Measurements from ENCODE around the gene BACH2.
"Not testable (repeated sequence)": the region's sequence is repeated elsewhere in the genome, so short reads cannot be mapped to it uniquely, and the experiment has no call there.

Gene BACH2

GRCh38 chr6:90298459-90299053, 1.9 kb upstream of the BACH2 start:
- no peak for DNase-seq

DNA sequence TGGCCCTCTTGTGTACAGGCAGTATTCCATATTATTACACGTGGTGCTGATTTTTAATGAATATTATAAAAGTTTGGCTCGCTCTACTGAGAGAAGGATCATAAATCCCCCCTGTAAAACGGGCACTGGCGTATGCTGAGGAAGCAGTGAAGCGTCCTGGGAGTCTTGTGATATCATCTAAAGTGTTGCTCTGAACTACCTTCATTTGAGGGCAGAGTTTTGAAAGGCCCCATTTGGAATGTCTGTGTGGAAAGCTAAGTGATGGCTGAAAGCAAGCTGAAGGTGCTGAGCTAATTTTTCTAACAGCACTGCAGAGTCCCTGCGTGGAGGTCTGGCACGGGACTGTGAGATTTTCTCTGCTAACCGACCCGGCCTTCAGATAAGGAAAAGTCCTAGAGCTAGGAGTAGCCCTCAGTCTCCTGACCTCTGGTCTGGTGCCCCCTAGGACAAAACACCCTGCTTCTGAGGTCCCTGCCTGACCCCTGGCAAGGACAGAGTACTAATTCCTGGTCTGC, 1.3 kb upstream of the BACH2 start:
- no peak for DNase-seq

- no peak for DNase-seq
These were observed 648 bp upstream of the BACH2 start for GRCh38 chr6:90297115-90297866.

- DNase-seq, result peak; percentile 18 to 24
These were observed 746 bp downstream of the BACH2 start for GRCh38 chr6:90295854-90296340.

GRCh38 chr6:90294989-90295853, 1.4 kb downstream of the BACH2 start:
- DNase-seq, result peak; percentile 81 to 83

DNA sequence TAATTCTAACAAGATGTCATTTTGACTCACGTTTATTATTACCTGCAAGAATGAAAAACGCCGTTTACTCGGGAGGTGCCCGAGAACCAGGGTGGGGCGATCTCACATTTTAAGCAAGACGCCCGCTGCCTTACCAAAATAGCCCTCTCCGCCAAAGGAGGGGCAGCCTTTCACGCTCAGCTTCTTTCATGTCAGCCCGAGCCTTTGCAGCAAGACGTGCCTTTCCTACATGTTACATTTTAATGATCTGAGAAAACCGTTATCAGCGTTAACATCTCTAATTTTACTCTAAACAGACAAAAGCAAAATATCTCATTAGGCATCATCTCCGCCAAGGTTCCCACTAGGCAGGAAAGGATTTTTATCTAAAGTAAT, 2.0 kb downstream of the BACH2 start:
- no peak for DNase-seq

DNA sequence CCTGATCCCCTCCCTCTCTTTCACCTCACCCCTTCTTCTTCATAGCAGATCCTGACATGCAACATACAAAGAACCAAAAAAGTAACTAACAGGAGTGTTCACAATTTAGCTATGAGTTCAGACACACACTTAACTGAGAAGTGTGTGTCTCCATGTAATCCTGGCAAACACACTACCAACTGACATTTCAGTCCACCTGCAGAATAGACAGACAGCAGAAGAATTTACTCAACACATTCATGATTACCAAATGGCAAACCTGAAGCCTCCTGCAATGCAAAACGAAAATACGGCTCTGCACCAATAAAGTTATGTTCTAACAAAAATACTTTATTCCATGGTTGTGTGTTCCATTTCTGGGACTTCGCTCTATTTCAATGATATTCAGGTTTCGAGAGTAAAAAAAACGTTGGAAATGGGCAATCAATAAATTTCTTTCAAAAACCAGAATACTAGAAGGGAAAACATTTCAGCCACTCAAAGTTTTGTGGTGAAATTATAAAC, 2.6 kb downstream of the BACH2 start:
- no peak for DNase-seq

DNA sequence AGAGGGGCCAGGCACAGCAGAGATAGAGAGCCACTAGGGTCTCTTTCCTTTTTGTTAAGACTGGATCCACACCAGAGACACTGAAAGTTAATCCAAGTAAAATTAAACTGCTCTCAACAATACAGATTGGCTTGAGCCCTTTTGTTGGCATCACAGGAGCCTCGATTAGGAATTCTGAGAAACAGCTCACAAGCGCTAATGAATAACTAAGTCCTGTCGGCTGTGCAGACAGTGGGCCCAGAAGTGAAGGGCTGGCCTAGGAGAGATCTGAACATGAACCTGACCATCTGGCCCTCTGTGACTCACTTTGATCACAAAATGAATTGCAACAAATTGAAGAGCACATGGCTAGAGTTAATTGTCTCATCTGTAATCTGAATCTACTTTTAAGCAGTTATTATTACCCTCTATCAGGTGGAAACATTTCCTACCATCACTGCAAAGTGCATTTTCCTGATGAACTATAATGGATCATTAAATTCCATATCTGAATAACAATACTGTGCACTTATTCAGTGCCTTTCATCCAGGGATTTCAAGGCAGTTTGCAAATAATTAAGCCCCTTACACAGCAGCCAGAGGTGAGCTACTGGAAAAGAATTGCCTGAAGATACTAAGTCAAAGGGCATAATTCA, 3.2 kb downstream of the BACH2 start:
- no peak for DNase-seq

DNA sequence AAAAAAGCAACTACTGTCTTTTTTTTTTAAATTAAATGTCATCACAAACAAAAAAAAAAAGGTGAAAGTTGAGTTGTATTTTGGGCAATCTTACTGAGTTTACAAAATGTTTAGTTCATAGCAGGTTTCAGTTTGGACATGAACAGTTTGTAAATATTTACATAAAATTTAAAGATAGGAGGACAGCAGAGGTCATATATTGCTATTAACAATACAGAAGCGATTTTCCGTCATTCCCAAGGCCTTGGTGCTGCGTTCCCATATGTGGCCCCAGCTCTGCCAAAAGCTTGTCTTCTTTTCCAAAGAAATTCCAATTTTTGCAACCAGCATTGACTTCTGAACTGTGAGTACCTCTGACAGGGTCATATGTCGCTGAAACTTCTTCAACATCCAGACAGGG, 5.1 kb downstream of the BACH2 start:
- DNase-seq, result no peak

DNA sequence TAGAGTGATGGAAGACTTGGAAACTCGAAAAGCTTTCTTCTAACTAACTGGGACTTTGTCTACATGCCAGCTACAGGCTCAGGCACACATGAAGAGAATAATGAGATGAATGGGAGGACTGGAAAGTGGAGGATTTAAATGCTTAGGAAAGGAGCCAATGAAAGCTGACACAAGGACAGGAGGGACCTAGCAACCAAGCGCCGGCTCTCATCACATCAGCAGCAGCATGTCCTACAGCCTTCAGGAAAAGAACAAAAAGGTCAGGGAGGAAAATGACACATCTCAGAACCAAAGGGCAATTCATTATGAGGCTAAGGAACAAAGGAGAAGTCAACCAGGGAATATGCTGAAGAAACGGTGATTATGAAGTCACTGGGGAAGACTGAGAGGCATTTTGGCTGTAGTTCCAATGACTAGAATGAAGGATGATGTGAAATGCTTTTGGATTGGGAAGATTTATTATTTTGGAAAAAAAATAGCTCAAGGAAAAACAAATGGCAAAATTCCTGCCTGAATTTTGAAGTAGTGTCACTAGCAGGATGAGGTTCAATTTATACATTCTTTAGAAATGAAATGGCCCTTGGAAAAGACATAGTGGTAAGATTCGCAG, 5.7 kb downstream of the BACH2 start:
- no peak for DNase-seq

GRCh38 chr6:90289902-90290301, 6.7 kb downstream of the BACH2 start:
- no peak for DNase-seq

GRCh38 chr6:90288404-90288803, 8.2 kb downstream of the BACH2 start:
- DNase-seq, result no peak

DNA sequence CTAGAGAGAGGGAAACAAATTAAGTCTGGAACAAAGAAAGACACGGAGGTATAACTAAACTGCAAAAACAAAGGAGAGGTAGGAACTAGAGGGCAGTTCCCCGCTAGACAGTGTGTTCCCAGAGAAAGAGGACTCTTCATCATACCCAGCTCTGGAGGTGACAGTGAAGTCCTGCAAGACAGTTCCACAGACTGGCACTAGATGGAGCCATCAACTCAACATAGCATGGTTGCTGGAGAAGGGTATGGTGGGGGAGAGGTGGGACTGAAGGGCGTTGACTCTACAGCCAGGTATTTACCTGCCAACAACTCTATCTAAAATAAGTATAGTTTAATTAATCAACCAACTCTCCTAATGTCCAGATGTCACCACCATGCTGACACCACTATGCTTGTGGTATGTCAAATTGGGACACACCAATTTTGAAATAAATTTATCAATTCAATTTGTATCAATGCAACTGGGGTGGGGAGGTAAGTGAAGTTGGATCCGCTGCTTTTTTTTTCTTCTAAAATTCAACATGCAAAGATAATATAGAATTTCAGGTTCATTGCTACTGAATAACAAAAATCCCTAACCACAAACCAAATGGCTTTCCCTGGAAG, 9.7 kb downstream of the BACH2 start:
- DNase-seq, result peak; percentile 41 to 72

DNA sequence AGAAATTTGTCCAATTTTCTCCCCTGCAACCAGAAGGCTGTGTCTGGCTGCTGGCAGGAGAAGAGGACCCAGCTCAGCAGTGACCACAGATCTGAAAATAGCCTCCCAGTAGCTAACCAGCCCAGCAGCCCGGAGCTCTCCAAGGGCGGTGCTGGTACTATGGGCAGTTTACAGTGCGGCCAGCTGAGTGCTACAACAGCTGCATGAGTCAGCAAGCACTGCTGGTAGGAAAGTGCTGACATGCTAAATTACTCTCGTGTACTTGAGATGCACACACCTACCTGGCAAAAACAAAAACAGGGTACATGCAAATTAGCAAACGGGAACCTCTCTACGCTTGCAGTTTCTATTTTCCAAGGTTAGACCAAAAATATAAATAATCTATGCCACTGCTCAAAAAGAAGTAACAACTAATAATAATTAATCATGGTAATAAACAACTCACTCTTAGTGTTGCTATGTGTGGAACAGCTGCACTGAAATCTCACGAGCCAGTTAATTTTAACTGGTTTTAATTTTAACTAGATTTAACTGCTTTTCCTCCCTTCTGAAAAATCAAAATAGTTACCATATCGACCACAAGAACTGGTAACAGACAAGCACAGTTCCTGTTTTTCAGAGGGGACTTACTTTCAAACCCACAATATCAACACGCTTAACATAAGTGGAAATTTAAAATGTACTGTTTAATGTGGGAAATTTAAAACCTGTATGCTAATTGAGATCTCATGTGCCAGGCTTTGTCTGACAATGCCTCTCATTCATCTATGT, 10.8 kb downstream of the BACH2 start:
- peak; percentile 74 to 81 for DNase-seq

- peak; percentile 16 to 25 for DNase-seq
These were observed 11.6 kb downstream of the BACH2 start for GRCh38 chr6:90285042-90285481.

- DNase-seq, result peak; percentile 76 to 88
These were observed 12.2 kb downstream of the BACH2 start for GRCh38 chr6:90284236-90285041.

GRCh38 chr6:90282265-90282664, 14.4 kb downstream of the BACH2 start:
- DNase-seq, result not testable (repeated sequence)

DNA sequence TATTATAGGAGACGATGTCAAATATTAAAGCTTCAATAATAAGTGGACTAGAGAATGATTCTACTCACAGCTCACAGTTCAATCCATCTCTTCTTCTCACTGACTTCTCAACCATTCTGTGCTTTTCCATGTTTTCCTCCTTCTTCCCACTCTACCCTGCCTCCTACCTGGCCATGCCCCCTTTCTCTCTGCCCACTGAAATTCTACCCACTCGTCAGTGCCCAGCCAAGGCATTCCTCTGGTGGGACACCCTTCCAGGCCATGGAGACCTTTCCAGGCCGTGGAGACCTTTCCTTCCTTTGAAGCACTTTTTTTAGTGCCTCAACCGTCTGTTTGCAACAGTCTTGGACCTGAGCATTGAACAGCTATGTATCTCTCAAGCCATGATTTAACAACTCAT, 18.5 kb downstream of the BACH2 start:
- no peak for DNase-seq

- no peak for DNase-seq
These were observed 19.2 kb downstream of the BACH2 start for GRCh38 chr6:90277302-90278011.
